CD14-positive monocyte (primary cell): ENCODE results near the gene HOXC12. TPM values are rescaled to one million over a fixed set of nuclear protein-coding genes. Genes with fewer than 3 reads are reported as not detected.

Experiments
- DNase-seq, 3 donors: peaks; one replicate each; pipeline ENCODE4 v3.0.0-alpha.2; 2011 to 2022
- H2AFZ ChIP-seq: 2 replicates; pipeline ENCODE4 v1.6.0; 2012; ENCODE audit warnings: mild to moderate bottlenecking, low read depth, low read length, inconsistent platforms; ENCODE audit not compliant: insufficient read depth, poor library complexity, severe bottlenecking
- H3K27ac ChIP-seq, 2 donors: 1 replicate in 1 of 2; 2 replicates in 1 of 2; pipeline ENCODE4 v1.5.1; 2012 to 2013; ENCODE audit warnings: low read length in 2 of 2, control low read depth in 1 of 2, inconsistent platforms in 1 of 2, low read depth in 1 of 2, mild to moderate bottlenecking in 1 of 2
- H3K27me3 ChIP-seq, 2 donors: one replicate each; pipeline versions ENCODE4 v1.6.0 to v1.6.1; 2011 to 2013; ENCODE audit warnings: low read length in 2 of 2; ENCODE audit not compliant: control insufficient read depth in 2 of 2, insufficient read depth in 2 of 2
- H3K36me3 ChIP-seq, 2 donors: replicated peaks in 1 of 2; 1 replicate in 1 of 2; 2 replicates in 1 of 2; pipeline versions ENCODE4 v1.5.1 to v1.6.1; 2012 to 2013; ENCODE audit warnings: low read length in 2 of 2, control low read depth in 1 of 2, inconsistent platforms in 1 of 2, mild to moderate bottlenecking in 1 of 2; ENCODE audit not compliant: insufficient read depth in 2 of 2, control insufficient read depth in 1 of 2
- H3K4me1 ChIP-seq, 2 donors: 1 replicate in 1 of 2; 2 replicates in 1 of 2; pipeline versions ENCODE4 v1.5.1 to v1.6.1; 2012 to 2013; ENCODE audit warnings: low read length in 2 of 2, control low read depth in 1 of 2, inconsistent platforms in 1 of 2, mild to moderate bottlenecking in 1 of 2, moderate library complexity in 1 of 2; ENCODE audit not compliant: insufficient read depth in 2 of 2, control insufficient read depth in 1 of 2
- H3K4me2 ChIP-seq: replicated peaks from 2 replicates; pipeline ENCODE3; 2012; ENCODE audit warnings: low read length, moderate library complexity, mild to moderate bottlenecking; ENCODE audit not compliant: poor library complexity, severe bottlenecking; ENCODE audit errors: extremely low read depth
- H3K4me3 ChIP-seq, 3 experiments: fragments of 200-600 bp in 1 of 3; sonication (generic) in 1 of 3; replicated peaks in 1 of 3; 1 replicate in 2 of 3; 2 replicates in 1 of 3; pipeline ENCODE4 v1.5.1; 2011 to 2013; ENCODE audit warnings: low read length in 3 of 3, mild to moderate bottlenecking in 3 of 3, control low read depth in 2 of 3, low read depth in 2 of 3, inconsistent platforms in 1 of 3, moderate library complexity in 1 of 3
- H3K79me2 ChIP-seq: 2 replicates; pipeline ENCODE4 v1.6.0; 2012; ENCODE audit warnings: mild to moderate bottlenecking, control low read depth, inconsistent platforms, low read length, moderate library complexity; ENCODE audit not compliant: insufficient read depth
- H3K9ac ChIP-seq: 2 replicates; pipeline ENCODE4 v1.6.0; 2017; ENCODE audit warnings: low read length, mild to moderate bottlenecking; ENCODE audit not compliant: insufficient read depth, poor library complexity, severe bottlenecking
- H3K9me3 ChIP-seq, 2 donors: replicated peaks in 1 of 2; 1 replicate in 1 of 2; 2 replicates in 1 of 2; pipeline versions ENCODE4 v1.5.1 to v1.6.1; 2012 to 2013; ENCODE audit warnings: low read length in 2 of 2, control low read depth in 1 of 2; ENCODE audit not compliant: control insufficient read depth in 1 of 2, insufficient read depth in 1 of 2
- H4K20me1 ChIP-seq: 2 replicates; pipeline ENCODE4 v1.6.0; 2012; ENCODE audit warnings: mild to moderate bottlenecking, low read length, control low read depth, moderate library complexity; ENCODE audit not compliant: insufficient read depth
- H3K27ac Mint-ChIP-seq, 7 donors: one replicate each; pipeline ENCODE4 v1.8.0; 2020; ENCODE audit warnings: mild to moderate bottlenecking in 7 of 7, mixed read lengths in 7 of 7, moderate library complexity in 6 of 7, inconsistent platforms in 2 of 7
- H3K27me3 Mint-ChIP-seq, 3 donors: one replicate each; pipeline ENCODE4 v1.8.0; 2021 to 2022; ENCODE audit warnings: low read depth in 3 of 3, mild to moderate bottlenecking in 3 of 3, mixed read lengths in 3 of 3, moderate library complexity in 3 of 3, inconsistent platforms in 1 of 3
- H3K36me3 Mint-ChIP-seq, 2 donors: one replicate each; pipeline ENCODE4 v1.8.0; 2020; ENCODE audit warnings: mixed read lengths in 2 of 2, inconsistent platforms in 1 of 2, mild to moderate bottlenecking in 1 of 2
- H3K4me1 Mint-ChIP-seq: one replicate; pipeline ENCODE4 v1.8.0; 2020; ENCODE audit warnings: mild to moderate bottlenecking, mixed read lengths
- H3K4me3 Mint-ChIP-seq, 2 donors: one replicate each; pipeline ENCODE4 v1.8.0; 2020; ENCODE audit warnings: mild to moderate bottlenecking in 2 of 2, mixed read lengths in 2 of 2, moderate library complexity in 1 of 2
- H3K9me3 Mint-ChIP-seq, 7 donors: one replicate each; pipeline ENCODE4 v1.8.0; 2020 to 2022; ENCODE audit warnings: mixed read lengths in 7 of 7, mild to moderate bottlenecking in 6 of 7, moderate library complexity in 6 of 7, inconsistent platforms in 2 of 7
- CTCF ChIP-seq: fragments of 200-600 bp; IDR thresholded peaks from one replicate; pipeline ENCODE4 v1.8.0; 2022; ENCODE audit warnings: antibody characterized with exemption, mild to moderate bottlenecking
- WGBS: methylation state at CpG from one replicate; pipeline ENCODE4 v1.1.5; 2013; ENCODE audit warnings: missing lambda C conversion rate; ENCODE audit not compliant: insufficient coverage; 5-methylcytosine and 5-hydroxymethylcytosine counted together
- intact Hi-C, 2 donors: fragments of 100-400 bp; cut with micrococcal nuclease; formaldehyde crosslinking; loops; one replicate each; pipeline versions ENCODE4 v1.15.0 to v1.15.1; 2023
- polyA plus RNA-seq, 3 donors: library from polyadenylated mRNA; depleted of rRNA in 1 of 3; unstranded in 2 of 3; stranded (reverse) in 1 of 3; fragments of 300-500 nt in 2 of 3; fragments of >200 nt in 1 of 3; fragmentation: Illumina TruSeq in 2 of 3; gene quantifications; 1 replicate in 2 of 3; 2 replicates in 1 of 3; pipeline ENCODE4 v1.2.3, GENCODE V29; 2012 to 2021

The HOXC12 gene
- polyA plus RNA-seq, 3 donors: not detected

DNA sequence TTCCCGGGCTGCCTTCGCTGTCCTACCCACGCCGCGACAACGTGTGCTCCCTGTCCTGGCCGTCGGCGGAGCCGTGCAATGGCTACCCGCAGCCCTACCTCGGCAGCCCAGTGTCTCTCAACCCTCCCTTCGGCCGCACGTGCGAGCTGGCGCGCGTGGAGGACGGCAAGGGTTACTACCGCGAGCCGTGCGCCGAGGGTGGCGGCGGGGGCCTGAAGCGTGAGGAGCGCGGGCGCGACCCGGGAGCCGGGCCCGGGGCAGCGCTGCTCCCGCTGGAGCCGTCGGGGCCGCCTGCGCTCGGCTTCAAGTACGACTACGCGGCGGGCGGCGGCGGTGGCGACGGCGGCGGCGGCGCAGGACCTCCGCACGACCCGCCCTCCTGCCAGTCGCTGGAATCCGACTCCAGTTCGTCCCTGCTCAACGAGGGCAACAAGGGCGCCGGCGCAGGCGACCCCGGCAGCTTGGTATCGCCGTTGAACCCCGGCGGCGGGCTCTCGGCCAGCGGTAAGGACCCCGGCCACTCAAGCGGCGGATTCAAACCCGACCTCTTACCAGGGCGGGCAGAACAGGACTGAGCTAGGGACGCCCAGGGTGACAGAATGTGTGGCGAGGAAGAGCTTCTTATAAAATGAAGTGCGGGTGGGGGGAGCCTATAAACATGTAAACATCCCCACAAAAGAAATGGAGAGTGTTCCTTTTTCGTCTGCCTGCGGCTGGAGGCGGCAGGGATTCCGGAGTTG lies 503 bp downstream of the HOXC12 start:
- intact Hi-C loops: no loop called here
- 3% methylated on average over 79 of the region's 86 CpGs for WGBS
- H3K4me1 Mint-ChIP-seq: peaks cover 10% of the 10 kb centered on the region

DNA sequence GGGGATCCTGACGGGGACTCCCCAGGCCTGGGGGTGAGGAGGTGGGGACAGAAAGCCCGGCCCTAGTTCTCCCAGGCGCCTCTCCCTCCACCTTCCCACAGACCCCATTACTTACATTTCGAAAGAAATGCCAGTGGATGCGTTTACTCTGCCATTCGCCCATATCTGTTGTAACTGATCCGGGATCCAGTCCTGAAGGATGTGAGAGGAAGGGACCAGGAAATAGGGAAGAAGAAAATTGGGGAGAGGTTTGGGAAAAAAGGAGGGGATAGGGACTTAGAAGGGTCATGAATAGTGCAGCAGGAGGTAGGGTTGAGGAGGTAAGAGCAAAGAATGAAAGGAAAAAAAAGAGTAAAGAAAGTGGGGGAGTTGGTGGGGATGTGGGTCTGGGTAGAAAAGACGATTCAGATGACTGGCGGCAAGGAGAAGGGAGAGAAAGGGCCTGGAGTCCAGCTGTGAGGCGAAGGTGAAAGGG lies 1.1 kb downstream of the HOXC12 start:
- H3K4me2 ChIP-seq: no peak overlapping the region

More for the DNA sequence above, 503 bp downstream of the HOXC12 start:
- no peaks in the 10 kb centered on the region for H4K20me1 ChIP-seq
- H2AFZ ChIP-seq: no peak overlapping the region
- H3K9me3 ChIP-seq: peaks cover 7 to 85% of the 10 kb centered on the region in 2 donors
- Mint-ChIP-seq H3K27ac (no peak overlapping the region), H3K36me3 (peaks cover 2 to 17% of the 10 kb centered on the region in 2 donors), H3K9me3 (peaks cover 2 to 55% (median 33%) of the 10 kb centered on the region in 7 donors), H3K27me3 (peaks cover 95 to 99% (median 95%) of the 10 kb centered on the region in 3 donors), H3K4me3 (peak overlapping the region; percentile 24 to 62)
- H3K4me2 ChIP-seq: no peak overlapping the region
- DNase-seq: no peak
- H3K4me3 ChIP-seq: no peak overlapping the region
- H3K9ac ChIP-seq: no peak overlapping the region
- no peaks in the 10 kb centered on the region for H3K36me3 ChIP-seq
- no peaks in the 10 kb centered on the region for H3K79me2 ChIP-seq
- H3K4me1 ChIP-seq: no peaks in the 10 kb centered on the region
- H3K27ac ChIP-seq: no peak overlapping the region
- peaks cover 93 to 99% of the 10 kb centered on the region in 2 donors for H3K27me3 ChIP-seq
- TF ChIP-seq CTCF: no peak

More for the DNA sequence above, 1.1 kb downstream of the HOXC12 start:
- Histone ChIP-seq H4K20me1 (no peaks in the 10 kb centered on the region), H3K4me3 (no peak overlapping the region), H3K27ac (no peak overlapping the region), H3K27me3 (peaks cover 92 to 99% of the 10 kb centered on the region in 2 donors), H3K9me3 (peaks cover 7 to 85% of the 10 kb centered on the region in 2 donors), H3K4me1 (no peaks in the 10 kb centered on the region), H2AFZ (no peak overlapping the region), H3K9ac (no peak overlapping the region), H3K36me3 (no peaks in the 10 kb centered on the region), H3K79me2 (no peaks in the 10 kb centered on the region)
- Mint-ChIP-seq H3K36me3 (peaks cover 2 to 17% of the 10 kb centered on the region in 2 donors), H3K27ac (peak overlapping the region in 1 of 7 donors; percentile 9), H3K27me3 (peaks cover 95 to 99% (median 95%) of the 10 kb centered on the region in 3 donors), H3K9me3 (peaks cover 2 to 56% (median 33%) of the 10 kb centered on the region in 7 donors), H3K4me3 (peak overlapping the region in 1 of 2 donors; percentile 87), H3K4me1 (peaks cover 14% of the 10 kb centered on the region)
- intact Hi-C loops: no loop called here
- WGBS: 4% methylated on average over 4 of the region's 10 CpGs
- DNase-seq: no peak
- TF ChIP-seq CTCF: no peak
